ENCODE data around the gene PAPPA2.

The PAPPA2 gene

DNA sequence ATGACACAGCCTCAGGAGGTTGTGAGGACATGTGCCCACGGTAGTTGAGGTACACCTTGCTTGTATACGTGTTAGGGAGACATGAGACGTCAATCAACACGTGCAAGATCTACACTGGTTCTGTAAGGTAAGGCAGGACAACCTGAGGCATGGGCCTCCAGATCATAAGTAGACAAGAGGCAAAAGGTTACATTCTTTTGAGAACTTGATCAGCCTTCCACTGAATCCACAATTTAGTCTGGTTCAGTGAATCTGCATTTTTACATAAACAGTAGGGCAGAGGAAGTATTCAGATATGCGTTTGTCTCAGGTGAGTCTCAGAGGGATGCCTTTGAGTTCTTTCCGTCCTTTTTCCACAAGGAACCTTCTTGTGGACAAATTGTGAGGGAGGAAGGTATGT, 352.6 kb downstream of the PAPPA2 start:
- H3K79me2 ChIP-seq (ENCODE audit: low read length): no peaks in the 10 kb centered on the region
- no peak overlapping the region for H3K4me3 ChIP-seq (ENCODE audit: low read length)
- no peaks in the 10 kb centered on the region for H3K9me3 ChIP-seq (replicated peaks; ENCODE audit: insufficient read depth, low read length)
- no peak for DNase-seq
- no peak overlapping the region for H2AFZ ChIP-seq (ENCODE audit: low read length)
- no peak overlapping the region for H3K9ac ChIP-seq (ENCODE audit: low read length)
- TF ChIP-seq EZH2 (optimal IDR thresholded peaks at IDR 0.05; ENCODE audit: low read depth, low read length): no peak
- TF ChIP-seq, protein P1, sequence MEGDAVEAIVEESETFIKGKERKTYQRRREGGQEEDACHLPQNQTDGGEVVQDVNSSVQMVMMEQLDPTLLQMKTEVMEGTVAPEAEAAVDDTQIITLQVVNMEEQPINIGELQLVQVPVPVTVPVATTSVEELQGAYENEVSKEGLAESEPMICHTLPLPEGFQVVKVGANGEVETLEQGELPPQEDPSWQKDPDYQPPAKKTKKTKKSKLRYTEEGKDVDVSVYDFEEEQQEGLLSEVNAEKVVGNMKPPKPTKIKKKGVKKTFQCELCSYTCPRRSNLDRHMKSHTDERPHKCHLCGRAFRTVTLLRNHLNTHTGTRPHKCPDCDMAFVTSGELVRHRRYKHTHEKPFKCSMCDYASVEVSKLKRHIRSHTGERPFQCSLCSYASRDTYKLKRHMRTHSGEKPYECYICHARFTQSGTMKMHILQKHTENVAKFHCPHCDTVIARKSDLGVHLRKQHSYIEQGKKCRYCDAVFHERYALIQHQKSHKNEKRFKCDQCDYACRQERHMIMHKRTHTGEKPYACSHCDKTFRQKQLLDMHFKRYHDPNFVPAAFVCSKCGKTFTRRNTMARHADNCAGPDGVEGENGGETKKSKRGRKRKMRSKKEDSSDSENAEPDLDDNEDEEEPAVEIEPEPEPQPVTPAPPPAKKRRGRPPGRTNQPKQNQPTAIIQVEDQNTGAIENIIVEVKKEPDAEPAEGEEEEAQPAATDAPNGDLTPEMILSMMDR (IDR thresholded peaks at IDR 0.05; ENCODE audit: low read length): no peak
- no peak for TF ChIP-seq EZH2phosphoT487 (IDR thresholded peaks at IDR 0.05; ENCODE audit: low read length)
- no peak overlapping the region for H3K27ac ChIP-seq (ENCODE audit: low read length)
- H3K9me2 ChIP-seq (replicated peaks; ENCODE audit: insufficient read depth, low read length): no peaks in the 10 kb centered on the region
- H4K20me1 ChIP-seq (ENCODE audit: insufficient read depth, low read length): no peaks in the 10 kb centered on the region
- no peak overlapping the region for H3K4me2 ChIP-seq (ENCODE audit: low read depth, low read length)
- H3K4me1 ChIP-seq (ENCODE audit: low read length): no peaks in the 10 kb centered on the region
- no peaks in the 10 kb centered on the region for H3K36me3 ChIP-seq (replicated peaks; ENCODE audit: insufficient read depth, low read length)
- no peaks in the 10 kb centered on the region for H3K27me3 ChIP-seq (replicated peaks; ENCODE audit: insufficient read depth, low read length)
- no peaks in the 10 kb centered on the region for H3F3A ChIP-seq (ENCODE audit: insufficient read depth, low read length)

DNA sequence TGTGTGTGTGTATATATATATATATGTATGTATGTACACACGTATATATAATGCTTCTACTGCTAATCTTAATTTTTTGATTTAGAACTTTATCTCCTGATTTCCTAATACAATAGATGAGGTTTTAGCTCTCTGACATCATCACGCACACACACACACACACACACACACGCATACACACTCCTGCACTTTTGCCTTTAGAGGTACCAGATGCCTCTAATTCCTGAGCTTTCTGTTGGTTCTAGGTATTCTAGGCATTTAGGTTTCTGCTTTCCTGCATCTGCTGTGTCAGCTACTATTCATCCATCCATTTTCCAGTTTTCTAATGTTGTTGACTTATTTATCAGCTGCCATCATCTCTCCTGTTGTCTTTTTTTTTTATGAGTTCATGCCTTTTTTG, 353.3 kb downstream of the PAPPA2 start:
- TF ChIP-seq, protein P1 (IDR thresholded peaks at IDR 0.05; ENCODE audit: low read length): no peak
- no peak for TF ChIP-seq EZH2phosphoT487 (IDR thresholded peaks at IDR 0.05; ENCODE audit: low read length)
- no peak for TF ChIP-seq EZH2 (optimal IDR thresholded peaks at IDR 0.05; ENCODE audit: low read depth, low read length)
- no peak for DNase-seq
- H2AFZ ChIP-seq (ENCODE audit: low read length): no peak overlapping the region
- H3K9me3 ChIP-seq (replicated peaks; ENCODE audit: insufficient read depth, low read length): no peaks in the 10 kb centered on the region
- H3K36me3 ChIP-seq (replicated peaks; ENCODE audit: insufficient read depth, low read length): no peaks in the 10 kb centered on the region
- H3K79me2 ChIP-seq (ENCODE audit: low read length): no peaks in the 10 kb centered on the region
- no peaks in the 10 kb centered on the region for H4K20me1 ChIP-seq (ENCODE audit: insufficient read depth, low read length)
- no peaks in the 10 kb centered on the region for H3F3A ChIP-seq (ENCODE audit: insufficient read depth, low read length)
- no peaks in the 10 kb centered on the region for H3K4me1 ChIP-seq (ENCODE audit: low read length)
- H3K4me2 ChIP-seq (ENCODE audit: low read depth, low read length): no peak overlapping the region
- H3K4me3 ChIP-seq (ENCODE audit: low read length): no peak overlapping the region
- no peaks in the 10 kb centered on the region for H3K27me3 ChIP-seq (replicated peaks; ENCODE audit: insufficient read depth, low read length)
- no peak overlapping the region for H3K9ac ChIP-seq (ENCODE audit: low read length)
- no peaks in the 10 kb centered on the region for H3K9me2 ChIP-seq (replicated peaks; ENCODE audit: insufficient read depth, low read length)
- no peak overlapping the region for H3K27ac ChIP-seq (ENCODE audit: low read length)

DNA sequence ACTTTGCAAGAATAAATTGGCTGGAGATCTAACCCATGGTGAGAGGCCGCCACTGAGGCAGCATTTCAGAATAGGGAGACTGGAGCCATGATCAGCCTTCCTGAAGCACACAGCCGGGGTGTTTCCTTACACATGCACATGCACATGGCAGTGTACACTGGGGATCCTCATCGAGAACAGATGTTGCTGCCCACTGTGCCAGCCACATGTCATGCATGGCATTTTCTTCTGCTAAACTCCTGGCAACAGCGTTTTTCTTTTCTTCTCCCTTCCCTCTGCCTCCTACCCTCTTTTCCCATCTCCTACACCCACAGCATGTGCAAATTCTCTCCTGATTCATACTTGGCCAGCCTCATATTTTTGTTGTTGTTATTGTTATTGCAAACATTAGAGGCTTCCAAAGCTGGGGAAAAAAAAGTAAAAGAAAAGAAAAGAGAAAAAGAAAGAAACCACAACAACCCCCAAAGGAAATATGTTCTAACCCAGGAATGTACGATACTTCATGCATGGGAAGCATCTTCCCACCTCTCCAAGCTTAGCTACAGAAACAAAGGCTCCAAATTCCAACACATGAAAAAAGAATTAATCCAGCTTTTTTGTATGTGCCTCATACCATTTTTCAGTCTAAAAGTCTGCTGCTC, 357.5 kb downstream of the PAPPA2 start:
- Histone ChIP-seq H3K27ac (ENCODE audit: low read length) (no peak overlapping the region), H3K9me3 (replicated peaks; ENCODE audit: insufficient read depth, low read length) (no peaks in the 10 kb centered on the region), H3F3A (ENCODE audit: insufficient read depth, low read length) (no peaks in the 10 kb centered on the region), H3K27me3 (replicated peaks; ENCODE audit: insufficient read depth, low read length) (no peaks in the 10 kb centered on the region), H3K9me2 (replicated peaks; ENCODE audit: insufficient read depth, low read length) (no peaks in the 10 kb centered on the region), H2AFZ (ENCODE audit: low read length) (no peak overlapping the region), H3K4me1 (ENCODE audit: low read length) (no peaks in the 10 kb centered on the region), H3K4me3 (ENCODE audit: low read length) (no peak overlapping the region), H3K79me2 (ENCODE audit: low read length) (no peaks in the 10 kb centered on the region), H3K4me2 (ENCODE audit: low read depth, low read length) (no peak overlapping the region), H3K36me3 (replicated peaks; ENCODE audit: insufficient read depth, low read length) (no peaks in the 10 kb centered on the region), H3K9ac (ENCODE audit: low read length) (no peak overlapping the region), H4K20me1 (ENCODE audit: insufficient read depth, low read length) (no peaks in the 10 kb centered on the region)
- TF ChIP-seq EZH2phosphoT487 (IDR thresholded peaks at IDR 0.05; ENCODE audit: low read length): no peak
- no peak for DNase-seq

DNA sequence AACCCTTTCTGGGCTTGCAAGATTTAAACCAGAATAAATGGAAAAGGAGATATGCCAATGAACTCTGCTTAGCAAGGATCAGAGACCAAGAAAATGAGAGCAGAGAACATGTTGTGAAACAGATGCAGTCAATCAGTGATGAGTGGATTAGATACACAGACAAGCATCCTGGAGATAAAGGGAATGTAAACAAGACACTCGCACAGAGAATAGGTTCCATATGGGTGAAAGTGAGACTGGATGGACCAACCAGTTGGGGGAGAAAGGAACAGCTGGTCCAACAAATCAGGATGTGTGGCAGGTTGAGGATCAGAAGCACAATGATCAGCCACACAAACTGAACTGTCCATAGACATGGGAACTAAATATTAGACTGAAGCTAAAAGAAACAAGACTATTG, 363.3 kb downstream of the PAPPA2 start:
- no peaks in the 10 kb centered on the region for H3K9me2 ChIP-seq (replicated peaks; ENCODE audit: insufficient read depth, low read length)
- H3K36me3 ChIP-seq (replicated peaks; ENCODE audit: insufficient read depth, low read length): no peaks in the 10 kb centered on the region
- H3K79me2 ChIP-seq (ENCODE audit: low read length): no peaks in the 10 kb centered on the region
- H3K4me1 ChIP-seq (ENCODE audit: low read length): no peaks in the 10 kb centered on the region
- H3K4me3 ChIP-seq (ENCODE audit: low read length): no peak overlapping the region
- H3F3A ChIP-seq (ENCODE audit: insufficient read depth, low read length): no peaks in the 10 kb centered on the region
- no peaks in the 10 kb centered on the region for H3K9me3 ChIP-seq (replicated peaks; ENCODE audit: insufficient read depth, low read length)
- no peak for TF ChIP-seq EZH2phosphoT487 (IDR thresholded peaks at IDR 0.05; ENCODE audit: low read length)
- TF ChIP-seq EZH2 (optimal IDR thresholded peaks at IDR 0.05; ENCODE audit: low read depth, low read length): no peak
- TF ChIP-seq, protein P1 (IDR thresholded peaks at IDR 0.05; ENCODE audit: low read length): no peak
- no peak overlapping the region for H3K27ac ChIP-seq (ENCODE audit: low read length)
- no peaks in the 10 kb centered on the region for H3K27me3 ChIP-seq (replicated peaks; ENCODE audit: insufficient read depth, low read length)
- no peak overlapping the region for H3K4me2 ChIP-seq (ENCODE audit: low read depth, low read length)
- no peaks in the 10 kb centered on the region for H4K20me1 ChIP-seq (ENCODE audit: insufficient read depth, low read length)
- no peak for DNase-seq
- H2AFZ ChIP-seq (ENCODE audit: low read length): no peak overlapping the region
- H3K9ac ChIP-seq (ENCODE audit: low read length): no peak overlapping the region

Data from MM.1S (cell line).